ENCODE measurements around the gene PALMD.

Gene PALMD

GRCh38 chr1:99645699-99646531 lies at the start of gene PALMD:
PALMD (plus strand) TSS chr1:99646113; CDS start chr1:99646318, 205 bp downstream.
- FAIRE-seq: no peak

DNA sequence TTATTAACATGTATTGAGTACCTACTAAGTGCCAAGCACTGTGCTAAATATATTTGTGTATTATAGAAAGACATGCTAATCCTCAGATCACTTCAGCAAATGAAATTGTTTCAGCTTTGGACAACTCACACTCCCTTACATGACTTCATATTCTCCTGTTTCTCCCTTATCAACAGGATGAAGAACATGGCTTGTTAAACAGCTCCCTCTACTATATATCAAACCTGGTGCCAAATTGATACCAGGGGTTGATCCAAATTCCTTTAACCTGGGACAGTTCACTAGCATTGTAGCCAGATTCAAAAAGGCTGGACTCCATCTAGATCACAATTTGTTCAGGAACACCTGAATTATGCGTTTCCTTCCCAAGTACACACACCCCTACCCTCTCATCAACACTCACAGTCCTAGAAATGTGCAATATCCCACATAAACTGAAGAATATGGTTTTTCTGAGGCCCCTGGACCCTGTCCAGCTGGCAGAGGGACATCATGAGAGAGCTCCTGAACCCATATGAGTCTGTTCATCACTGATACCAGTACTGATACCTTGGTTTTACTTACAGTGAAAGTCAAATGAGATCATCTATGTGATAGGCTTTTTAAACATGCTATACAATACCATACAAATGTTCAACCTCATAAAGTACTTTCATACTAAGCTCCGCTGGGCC lies 47.0 kb upstream of the PALMD start:
- no peak for FAIRE-seq

GRCh38 chr1:99599678-99600175 lies 46.2 kb upstream of the PALMD start:
- no peak for FAIRE-seq

DNA sequence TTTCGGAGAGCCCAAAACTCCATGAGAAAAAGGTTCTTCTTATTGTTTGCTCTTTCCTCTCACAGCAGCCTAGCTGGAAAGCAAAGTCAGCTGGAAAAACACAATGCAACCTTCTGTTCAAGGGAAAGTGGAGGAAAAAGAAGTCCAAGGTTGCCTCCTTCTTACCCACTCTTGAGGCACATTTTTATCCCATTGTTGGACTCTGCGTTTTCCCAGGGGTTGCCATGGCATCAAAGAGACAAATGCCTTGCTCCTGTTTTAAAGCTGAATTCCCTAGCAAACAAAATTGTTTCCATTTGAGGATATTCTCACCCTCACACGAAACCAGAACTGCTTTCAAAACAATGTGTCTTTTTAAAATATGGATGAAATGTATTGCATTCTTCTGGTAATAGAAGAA lies 45.1 kb upstream of the PALMD start:
- FAIRE-seq: no peak

DNA sequence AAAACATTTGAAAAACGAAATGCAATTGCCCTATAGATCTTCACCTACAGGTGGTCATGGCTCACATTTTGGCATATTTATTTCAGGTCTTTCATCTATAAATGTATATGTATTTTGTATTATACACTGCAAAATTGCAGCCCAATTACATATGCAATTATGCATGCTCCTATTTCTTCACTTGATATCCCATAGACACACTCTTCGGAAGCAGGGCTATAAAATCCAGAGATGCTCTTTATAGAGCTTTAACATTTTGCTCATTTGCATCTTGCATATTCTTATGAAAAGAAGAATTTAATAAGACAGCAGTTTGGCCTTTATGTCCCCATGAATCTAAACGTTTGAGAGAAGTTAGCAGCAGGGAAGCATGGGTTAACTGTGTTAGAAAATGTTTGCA lies 44.7 kb upstream of the PALMD start:
- no peak for FAIRE-seq

GRCh38 chr1:99601709-99602403 lies 44.1 kb upstream of the PALMD start:
- FAIRE-seq: no peak

DNA sequence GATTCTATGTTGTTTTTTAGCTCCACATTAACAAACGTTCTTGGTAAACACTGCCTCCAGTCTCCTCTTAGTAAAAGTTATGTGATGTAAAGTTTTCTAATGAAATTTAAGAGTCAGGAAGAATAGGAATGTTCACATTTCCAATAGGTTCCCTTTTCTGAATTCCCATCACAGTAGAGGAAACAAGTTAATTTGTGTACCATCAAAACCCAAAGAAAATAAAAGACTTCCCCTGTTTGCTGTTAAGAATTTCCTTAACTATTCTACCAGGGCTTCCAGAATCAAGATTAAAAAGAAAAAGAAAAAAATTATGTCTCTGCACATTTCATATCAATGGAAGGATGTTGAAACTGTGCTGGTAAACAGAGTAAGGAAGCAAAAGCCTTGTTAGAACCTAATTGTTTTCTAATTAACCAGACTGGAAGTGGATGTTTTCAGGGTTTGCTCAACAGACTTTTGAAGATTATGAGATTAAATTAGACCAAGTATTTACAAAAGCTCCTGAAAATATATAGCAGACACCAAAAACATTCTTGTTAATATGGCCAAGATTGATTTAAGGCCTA lies 43.4 kb upstream of the PALMD start:
- no peak for FAIRE-seq

GRCh38 chr1:99603699-99604560 lies 42.0 kb upstream of the PALMD start:
- FAIRE-seq: no peak

DNA sequence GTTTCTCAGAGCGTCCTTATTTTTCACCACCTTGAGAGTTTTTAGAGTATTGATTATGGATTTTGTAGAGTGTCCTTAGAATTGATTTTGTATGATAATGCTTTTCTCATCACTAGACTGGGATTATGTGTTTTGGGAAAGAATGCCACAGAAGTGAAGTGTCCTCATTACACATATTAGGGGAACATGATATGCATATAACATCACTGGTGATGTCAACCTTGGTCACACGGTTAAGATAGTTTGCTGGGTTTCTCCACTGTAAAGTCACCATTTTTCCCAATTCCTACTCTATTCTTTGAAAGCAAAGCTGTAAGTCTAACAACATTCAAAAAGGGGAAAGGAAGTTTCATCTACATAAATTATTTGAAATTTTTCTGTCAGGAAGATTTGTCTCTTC lies 39.6 kb upstream of the PALMD start:
- FAIRE-seq: no peak

- no peak for FAIRE-seq
Observed at GRCh38 chr1:99607590-99607989, 38.3 kb upstream of the PALMD start.

- no peak for FAIRE-seq
Observed at GRCh38 chr1:99608058-99608457, 37.9 kb upstream of the PALMD start.

DNA sequence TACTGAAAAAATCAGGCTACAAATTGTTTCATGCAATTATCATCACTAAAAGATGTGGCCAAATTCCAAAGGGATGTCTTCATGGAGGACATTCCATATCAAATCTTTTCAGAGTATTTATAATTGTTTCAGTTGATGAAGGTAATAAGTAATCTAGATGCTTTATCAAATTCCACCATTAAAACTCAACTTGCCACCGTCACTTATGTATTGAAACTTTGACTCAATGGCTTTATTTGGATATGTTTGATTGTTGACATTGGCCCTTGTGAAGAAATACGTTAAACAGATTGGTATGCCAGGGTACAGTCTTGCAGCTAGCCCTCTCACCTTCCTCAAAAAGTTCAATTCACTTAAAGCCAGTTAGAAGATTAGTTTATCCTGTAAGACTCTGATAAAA lies 32.2 kb upstream of the PALMD start:
- FAIRE-seq: no peak

DNA sequence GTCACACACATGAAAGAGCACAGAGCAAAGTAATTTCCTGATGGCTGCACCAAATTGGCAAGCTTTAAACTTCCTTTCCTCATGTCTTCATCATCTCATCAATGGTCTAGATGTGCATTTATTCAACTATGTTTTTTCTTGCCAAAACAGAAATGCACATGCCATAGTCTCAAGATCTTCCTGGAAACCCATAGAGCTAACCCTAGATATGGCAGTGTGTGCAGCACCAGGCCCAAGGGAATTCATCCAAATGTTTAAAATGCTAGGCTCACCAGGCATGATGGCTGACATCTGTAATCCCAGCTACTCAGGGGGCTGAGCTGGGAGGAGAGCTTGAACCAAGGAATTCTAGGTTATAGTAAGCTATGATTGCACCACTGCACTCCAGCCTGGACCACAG lies 31.2 kb upstream of the PALMD start:
- FAIRE-seq: no peak

DNA sequence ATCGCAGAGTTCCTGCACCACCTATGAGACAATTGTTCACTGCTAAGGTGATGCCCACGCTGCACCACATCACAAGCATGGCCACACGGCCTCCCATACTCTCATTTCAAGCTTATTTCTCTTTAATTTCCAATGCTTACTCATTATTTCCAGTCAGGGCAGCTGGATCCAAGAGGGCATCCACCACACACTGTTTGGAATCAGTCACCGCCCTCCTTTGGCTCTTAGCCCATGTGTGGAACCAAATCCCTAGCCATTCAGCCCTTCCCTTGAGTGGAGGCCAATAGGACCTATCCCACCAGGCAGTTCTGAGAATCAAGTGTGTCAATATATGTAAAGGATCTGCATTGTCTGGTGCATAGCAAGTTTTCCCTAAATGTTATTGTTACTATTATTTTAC lies 26.3 kb upstream of the PALMD start:
- no peak for FAIRE-seq

DNA sequence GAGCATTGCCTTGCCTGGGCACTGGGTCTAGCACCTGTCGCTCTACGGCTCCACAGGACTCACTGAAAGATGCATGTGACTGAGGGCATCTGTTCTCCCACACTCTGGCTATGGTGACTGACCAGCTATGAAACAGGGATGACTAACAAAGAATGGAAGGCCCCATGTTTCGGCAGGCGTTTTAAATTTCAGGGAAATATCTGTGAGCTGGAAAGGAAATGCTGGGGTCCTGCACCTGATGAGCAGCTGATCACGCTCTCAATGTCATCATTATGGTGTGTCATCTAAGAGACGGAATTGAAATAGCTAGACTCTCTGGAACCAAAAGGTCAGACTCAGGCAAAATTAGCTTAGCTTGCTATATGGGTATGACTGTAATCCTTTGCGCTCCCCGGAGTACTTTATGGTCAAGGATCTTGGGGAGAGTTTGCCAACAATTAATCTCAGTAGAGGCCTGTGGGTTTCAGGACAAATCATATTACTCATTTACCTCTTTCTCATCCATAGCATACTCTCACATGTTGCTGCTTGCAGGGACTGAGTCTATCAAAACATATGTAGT lies 24.5 kb upstream of the PALMD start:
- no peak for FAIRE-seq

- FAIRE-seq: no peak
Observed at GRCh38 chr1:99622702-99623347, 23.1 kb upstream of the PALMD start.

DNA sequence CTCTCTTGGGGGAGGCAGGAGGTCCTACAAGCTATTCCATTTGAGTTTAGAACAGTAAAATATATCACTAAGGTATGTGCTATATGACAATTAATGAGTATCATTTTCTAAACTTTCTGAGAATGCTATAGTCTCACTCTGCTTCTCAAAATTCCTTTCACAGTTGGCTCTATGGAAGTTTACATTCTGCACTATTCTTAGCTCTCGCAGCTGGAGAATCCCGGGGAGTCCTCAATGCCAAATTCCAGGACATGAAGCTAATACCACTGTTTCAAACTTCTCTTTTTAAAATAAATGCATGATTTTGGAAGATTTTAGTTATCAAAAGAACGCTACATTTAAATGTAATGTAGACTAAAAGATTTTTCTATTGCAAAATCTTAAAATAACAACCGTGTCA lies 22.4 kb upstream of the PALMD start:
- FAIRE-seq: no peak

DNA sequence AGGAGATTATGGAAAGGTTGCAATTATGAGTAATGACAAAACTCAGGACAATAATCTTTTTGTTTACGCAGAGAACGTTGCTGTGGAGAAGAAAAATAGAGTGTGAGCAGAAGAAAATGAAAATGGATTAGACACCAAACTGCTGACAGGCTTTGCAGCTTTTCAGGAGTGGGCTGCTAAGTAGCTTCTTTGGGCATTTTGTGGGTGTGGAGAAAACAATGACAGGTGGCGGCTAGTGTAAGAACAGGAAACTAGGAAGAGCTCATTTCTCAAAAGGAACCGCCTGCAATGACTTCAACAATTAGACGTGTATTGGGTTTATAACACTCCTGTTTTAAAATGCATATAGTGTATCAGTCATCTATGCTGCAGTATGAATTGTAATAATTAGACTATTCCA lies 18.3 kb upstream of the PALMD start:
- no peak for FAIRE-seq

DNA sequence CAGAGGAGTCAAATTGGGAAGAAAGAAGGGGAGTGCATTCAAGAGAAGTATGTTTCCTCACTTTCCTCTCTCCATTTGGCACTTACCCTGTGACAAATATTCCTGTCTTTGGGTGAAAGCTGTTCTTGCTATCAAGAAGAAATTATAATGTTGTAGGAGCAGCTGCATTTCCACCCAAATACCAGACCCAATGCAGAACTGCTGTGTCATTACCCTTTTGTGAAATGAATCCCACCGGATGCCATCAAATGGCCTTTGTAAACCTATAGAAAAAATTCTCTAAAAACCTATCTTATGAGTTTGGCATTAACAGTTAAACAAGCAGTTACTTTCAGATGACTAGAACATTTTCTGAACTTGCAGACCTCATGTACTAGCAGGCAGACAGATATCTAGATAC lies 16.7 kb upstream of the PALMD start:
- no peak for FAIRE-seq

DNA sequence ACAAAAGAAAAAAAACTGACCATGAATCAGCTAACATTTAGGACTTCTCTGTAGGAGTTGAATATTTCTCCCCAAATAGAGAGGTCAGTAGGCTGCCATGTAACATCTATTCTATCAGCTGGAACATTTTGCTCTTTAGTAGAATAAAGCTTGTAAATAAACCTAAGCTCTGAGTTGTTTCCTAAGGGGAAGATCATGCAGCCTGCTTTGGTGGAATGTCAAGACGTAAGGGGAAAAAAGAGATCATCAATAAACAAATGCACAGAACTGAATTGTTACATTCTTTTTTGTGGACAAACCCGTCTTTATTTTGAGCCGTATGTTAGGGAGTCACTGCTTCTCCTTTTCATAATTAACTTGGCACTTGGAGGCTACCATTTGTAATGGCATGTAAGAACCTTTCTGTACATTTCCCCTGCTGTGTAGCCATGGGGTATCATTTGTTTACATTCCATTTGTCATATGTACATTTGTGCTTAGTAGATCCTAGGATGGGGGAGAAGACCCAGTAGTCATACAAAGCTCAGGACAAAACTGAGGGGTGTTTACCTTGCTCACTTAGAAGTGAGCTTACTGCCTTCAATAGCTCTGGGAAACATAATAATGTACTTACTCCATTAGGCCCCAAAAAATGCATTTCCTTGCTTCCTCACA lies 10.8 kb upstream of the PALMD start:
- FAIRE-seq: no peak

- no peak for FAIRE-seq
Observed at GRCh38 chr1:99635664-99636063, 10.2 kb upstream of the PALMD start.
